HL-60/S4 treated with retinoic acid at 250 ng/mL for 4 days and 3 days (cell line): Measurements from ENCODE around the gene BMS1.

ENCODE experiments used
- in situ Hi-C: fragments of 300-500 bp; cut with MboI; formaldehyde crosslinking; loops from 2 replicates; pipeline ENCODE4 v1.7.0; 2022; ENCODE audit warnings: low sequenced_read_pairs

The BMS1 gene

DNA sequence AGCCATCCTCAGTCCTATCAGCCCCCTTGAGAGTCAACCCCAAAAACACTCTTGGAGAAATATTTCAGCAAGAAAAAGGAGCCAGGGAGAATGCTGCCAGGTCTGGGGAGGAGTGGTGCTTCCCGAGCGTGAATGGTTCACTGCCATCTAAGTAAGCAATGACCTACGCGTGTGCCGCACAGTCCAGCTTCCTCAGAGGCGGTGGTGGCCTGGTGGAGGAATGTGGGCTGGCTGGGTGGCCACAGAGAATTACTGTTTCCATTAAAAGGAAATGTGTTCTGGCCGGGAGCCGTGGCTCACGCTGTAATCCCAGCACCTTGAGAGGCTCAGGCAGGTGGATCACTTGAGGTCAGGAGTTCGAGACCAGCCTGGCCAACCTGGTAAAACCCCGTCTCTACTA is 77.4 kb downstream of the BMS1 start:
- in situ Hi-C loops: loop anchor here (25.0 kb wide), 1 partner anchor 252 kb away; no protein-coding TSS in a partner anchor

DNA sequence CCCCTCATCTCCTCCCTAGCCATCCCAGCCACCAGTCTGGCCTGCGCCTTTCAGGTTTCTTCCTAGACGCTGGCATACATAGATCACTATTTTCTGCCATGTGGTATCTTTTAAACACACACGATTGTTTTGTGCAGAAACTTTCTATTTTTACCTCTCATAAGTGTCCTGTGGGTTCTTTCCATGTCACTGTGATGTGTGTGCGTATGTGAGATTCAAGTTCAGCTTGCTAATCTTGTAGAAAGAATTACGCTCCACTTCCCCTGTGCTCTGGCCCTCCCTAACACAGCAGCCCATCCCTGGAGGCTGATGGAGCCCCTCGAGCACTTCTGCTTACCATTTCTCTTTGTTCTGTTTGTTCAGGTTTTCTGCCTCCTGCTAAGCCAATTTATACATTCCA is 80.2 kb downstream of the BMS1 start:
- in situ Hi-C loops: loop anchor here (25.0 kb wide), 1 partner anchor 250 kb away; no protein-coding TSS in a partner anchor

DNA sequence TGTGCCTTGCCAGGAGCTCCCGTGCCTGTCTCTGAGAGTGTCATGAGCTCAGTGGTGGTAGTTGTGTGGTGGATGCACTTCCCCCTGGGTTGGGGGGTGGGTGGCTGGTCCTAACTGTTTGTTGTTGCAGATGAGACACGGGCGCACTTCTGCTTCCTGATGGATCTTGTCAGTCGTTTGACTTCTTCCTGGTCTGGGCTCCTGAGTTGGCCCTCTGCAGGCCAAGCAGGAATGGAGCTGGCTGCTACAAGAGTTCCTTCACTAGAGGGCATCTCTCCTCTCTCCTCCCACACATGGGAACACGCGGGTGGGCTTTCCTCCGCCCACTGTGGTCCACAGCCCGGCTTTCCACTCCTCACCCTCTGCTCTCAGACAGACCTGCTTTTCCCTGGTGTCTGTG is 82.0 kb downstream of the BMS1 start:
- in situ Hi-C loops: loop anchor here (25.0 kb wide), 1 partner anchor 248 kb away; no protein-coding TSS in a partner anchor

DNA sequence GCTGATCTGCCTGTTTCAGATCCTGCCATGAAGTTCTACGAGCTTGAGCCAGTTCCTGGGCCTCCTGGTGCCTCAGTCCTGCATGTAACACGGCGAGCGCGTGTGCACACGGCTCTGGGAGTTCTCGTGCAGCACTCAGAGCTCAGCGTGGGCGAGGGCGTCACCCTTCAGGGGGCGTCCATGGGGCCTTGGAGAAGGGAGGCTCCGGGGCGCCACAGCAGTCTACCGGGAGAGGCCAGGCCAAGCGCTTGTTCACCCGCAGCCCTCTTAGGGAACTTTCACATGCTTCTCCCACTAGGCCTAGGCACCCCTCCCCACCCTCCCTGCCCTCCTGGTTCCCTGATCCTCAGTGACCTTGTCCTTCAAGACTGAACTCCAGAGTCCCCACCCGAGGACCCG is 83.1 kb downstream of the BMS1 start:
- in situ Hi-C loops: loop anchor here (25.0 kb wide), 1 partner anchor 247 kb away; no protein-coding TSS in a partner anchor

DNA sequence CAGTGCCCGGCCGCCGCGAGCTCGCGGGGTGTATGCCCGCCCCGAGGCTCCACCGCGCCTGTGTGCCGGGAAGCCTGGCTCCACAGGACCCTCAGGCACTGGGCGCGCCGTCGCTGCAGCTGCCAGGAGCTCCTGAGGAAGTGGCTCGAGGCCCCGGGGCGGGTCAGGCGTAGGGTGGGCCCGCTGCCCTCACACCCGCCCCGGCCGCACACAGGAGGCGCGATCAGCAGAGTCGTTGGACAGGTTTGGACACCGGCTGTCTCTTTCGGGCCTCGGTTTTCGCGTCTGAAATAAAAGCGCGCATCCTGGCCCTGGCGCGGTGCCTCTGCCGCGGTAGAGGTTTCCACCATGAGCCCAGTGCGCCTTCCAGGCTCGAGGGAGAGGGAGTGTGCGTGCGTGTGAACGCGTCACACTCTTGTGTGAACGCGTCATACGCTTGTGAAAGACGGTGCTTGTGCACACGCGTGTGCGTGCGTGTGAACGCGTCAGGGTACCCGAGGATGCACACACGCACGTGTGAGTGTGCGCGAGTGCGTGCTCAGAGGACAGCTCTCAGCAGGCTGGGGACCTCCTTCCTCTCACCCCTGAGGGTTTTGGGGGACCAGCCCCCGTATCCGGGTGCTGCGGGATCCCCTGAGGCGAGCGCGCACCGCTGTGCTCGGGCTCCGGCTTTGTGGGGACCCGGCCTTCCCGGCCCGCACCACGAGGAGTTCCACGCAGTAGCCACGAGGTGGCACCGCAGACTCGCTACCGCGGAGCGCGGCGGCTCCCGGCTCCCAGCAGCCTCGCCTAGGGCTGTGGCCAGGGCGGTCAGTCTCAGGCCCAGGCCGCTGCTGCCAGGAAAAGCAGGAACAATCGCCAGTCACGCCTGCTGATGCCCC is 83.8 kb downstream of the BMS1 start:
- in situ Hi-C loops: loop anchor here (25.0 kb wide), 1 partner anchor 246 kb away; no protein-coding TSS in a partner anchor

DNA sequence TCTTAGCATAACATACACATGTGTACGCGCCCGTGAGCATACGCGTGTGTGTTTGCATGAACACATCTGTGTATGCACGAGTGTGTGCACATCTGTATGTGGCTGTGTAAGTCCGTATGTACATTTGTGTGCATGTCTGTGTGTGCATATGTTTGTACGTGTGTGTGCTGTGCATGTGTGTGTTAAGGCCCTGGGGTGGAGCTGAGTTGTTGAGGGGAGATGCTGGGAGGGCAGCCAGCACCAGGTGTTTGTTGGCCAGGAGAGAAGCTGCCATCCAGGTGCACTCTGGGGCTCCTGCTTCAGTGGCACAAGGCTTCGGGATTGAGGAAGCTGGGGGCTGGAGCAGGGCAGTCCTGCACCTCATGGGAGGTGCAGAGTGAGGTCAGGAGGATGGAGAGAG is 85.0 kb downstream of the BMS1 start:
- in situ Hi-C loops: loop anchor here (25.0 kb wide), 1 partner anchor 245 kb away; no protein-coding TSS in a partner anchor

DNA sequence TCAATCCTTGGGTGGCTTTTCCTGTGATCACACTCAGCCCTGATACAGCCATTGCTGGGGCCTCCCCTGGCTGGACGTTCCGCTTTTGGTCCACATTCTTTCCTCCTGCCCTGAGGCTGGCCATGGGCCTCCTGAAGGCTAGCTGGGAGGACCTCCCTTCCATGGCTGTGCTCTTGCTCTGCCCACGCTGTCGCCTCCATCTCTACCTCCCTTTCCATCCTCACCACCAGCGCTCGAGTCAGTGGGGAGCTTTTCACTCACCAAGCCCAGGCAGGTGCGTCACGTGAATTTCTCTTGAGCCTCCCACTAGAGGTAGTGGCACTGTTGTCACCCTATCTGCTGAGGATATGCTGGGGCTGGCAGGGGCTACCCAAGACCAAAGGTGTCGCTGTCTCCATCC is 85.9 kb downstream of the BMS1 start:
- in situ Hi-C loops: loop anchor here (25.0 kb wide), 1 partner anchor 244 kb away; no protein-coding TSS in a partner anchor

DNA sequence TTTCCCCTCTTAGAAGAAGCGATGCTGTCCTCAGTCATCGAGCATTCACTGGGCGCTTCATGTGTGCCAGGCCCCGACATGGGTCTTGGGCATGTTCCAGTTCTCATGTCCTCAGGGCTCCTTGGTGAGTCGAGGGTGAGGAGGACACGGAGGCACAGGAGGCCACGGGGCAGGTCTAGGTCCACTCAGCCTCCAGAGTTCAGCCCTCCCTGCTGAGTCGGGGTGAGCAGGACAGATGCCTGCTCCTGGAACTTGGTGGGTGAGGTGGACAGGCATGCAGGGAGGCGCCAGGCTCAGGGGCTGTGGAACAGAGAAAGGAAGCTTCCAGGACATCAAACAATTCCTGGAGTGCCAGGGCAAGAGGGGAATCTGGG is 87.4 kb downstream of the BMS1 start:
- in situ Hi-C loops: loop anchor here (25.0 kb wide), 1 partner anchor 242 kb away; no protein-coding TSS in a partner anchor

DNA sequence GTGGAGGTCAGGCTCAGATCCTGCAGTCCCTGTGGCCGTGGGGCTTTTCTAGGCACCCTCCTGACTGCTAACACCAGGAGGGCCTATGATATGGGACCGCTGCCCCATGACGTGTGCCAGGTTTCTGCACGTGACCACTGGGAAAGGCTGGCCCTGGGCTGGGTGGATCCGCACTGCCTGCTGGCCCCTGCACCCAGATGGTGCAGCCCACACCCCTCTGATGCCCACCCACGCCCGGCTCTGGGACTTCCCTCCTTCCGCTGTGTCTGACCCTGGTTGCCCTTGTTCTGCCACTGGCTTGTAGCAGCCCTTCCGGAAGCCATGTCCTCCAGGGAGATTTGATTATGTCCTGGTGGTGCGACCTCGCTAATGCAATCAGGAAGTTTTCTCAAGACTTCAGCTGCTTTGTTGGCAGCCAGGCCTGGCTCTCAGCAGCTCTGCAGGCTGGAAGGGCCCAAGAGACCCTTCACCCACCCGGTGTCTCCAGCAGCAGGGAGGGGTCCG is 88.6 kb downstream of the BMS1 start:
- in situ Hi-C loops: loop anchor here (25.0 kb wide), 1 partner anchor 241 kb away; no protein-coding TSS in a partner anchor

DNA sequence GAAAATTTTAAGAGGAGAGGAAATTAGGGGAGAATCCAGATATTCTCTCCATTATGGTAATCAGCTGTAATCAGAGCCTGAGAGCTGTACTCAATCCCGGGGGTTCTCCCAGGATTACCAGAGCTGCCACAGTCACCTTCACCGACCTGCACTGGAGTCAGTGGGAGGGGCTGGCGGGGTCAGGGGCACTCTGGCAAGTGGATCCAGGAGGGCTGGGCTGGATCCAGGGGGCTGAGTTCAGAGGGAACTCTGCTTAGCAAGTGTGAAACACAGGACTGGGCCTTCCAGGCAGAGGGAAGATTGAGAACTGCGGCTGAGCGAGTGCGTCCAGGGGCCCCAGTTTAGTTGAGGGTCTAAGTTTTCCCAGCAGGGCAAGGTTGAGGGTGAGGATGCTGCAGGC is 89.2 kb downstream of the BMS1 start:
- in situ Hi-C loops: loop anchor here (25.0 kb wide), 1 partner anchor 240 kb away; no protein-coding TSS in a partner anchor

DNA sequence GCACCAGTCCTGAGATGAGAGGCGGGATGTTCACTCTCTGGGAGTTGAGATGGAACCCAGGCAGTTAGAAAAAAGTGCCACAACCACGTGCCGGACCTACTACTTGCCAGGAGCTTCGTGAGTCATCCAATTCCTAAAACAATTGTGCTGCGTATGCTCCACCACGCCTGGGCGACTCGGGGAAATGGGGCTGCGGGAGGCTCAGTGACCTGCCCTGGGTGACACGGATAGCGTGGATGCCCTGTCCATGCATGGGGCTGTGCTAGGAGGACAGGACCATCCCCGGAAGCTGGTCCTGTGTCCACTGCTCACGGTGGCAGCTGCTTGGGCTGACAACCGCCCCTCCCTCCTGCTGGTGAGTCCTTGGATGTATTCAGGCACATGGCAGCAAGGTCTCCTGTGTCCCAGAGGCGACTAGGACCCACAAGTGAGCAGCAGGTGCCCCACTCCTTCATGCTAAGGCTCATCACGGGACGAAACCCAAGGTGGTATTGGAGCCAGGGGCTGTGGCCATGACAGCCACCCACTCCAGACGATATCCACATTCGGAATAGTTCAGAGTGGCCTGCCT is 90.4 kb downstream of the BMS1 start:
- in situ Hi-C loops: loop anchor here (25.0 kb wide), 1 partner anchor 239 kb away; no protein-coding TSS in a partner anchor

DNA sequence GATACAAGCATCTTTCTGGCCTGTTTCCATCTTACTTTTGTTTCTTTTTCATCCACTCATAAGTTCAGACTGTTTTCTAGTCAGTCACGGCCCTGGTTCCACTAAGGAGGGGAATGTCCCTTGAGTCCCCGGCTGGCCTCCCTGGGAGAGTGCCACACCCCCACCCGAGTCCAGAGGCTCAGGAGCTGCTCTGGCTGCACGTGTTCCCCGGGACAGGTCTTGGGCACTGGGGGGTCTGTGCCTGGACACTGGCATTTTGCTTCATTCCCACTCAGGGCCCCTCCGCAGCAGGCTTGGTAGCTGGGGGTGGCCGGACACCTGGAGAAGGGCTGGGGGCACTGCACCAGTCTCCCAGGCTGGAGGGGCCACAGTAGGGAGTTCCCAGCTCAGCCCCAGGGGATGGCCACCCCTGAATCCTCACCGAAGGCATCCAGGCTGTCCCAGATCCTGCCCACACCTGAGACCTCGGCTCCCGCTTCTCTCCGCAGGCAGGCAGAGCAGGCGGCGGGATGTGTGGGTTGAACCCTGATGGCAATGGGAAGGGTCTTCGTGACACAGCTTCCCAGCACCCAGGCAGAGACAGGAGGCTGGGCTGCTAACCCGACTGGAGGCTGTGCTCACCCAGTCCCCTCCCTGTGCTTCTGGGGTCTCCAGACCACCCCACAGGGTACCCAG is 92.3 kb downstream of the BMS1 start:
- in situ Hi-C loops: loop anchor here (25.0 kb wide), 1 partner anchor 237 kb away; no protein-coding TSS in a partner anchor

DNA sequence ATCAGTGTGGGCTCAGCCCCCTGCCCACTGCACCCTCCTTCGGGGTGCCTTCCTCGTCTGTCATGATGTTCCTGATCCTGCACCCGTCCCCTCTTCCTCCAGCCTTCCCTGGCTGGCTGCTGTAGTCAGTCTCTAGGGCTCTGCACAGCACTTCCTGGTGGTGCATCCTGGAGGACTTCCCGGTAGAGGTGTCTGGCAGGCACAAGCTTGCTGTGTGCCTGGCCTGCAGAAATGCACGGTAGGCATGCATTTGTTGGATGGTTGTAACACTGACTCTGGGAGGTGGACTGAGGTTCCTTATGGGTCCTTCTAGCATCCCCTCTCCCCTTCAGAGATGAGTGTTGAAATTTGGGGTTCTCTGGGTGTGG is 92.8 kb downstream of the BMS1 start:
- in situ Hi-C loops: no loop called here

DNA sequence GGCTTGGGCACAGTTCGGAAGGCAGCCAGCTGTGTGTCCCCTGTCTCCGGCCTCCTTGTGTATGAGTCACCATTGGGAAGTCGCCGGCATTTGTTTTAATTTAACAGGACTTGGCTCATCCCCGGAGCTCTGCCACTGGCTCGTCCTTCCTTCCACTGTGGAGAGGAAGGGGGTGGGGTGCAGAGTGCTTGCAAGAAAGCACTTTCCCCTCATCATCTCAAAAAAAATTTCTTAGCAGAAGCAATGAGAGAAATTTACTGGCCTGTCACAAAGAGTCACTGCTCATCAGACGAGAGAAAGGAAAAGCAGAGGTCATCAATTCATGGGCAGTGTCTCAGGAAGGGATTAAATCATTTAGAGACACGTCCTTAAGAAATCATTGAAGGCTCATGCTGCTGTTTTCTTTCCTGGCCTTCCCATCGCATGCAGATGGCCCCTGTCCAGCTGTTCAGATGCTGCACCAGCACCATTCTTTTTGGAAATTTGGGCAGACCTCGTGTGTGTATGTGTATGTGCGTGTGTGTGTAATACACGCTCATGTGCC is 93.3 kb downstream of the BMS1 start:
- in situ Hi-C loops: no loop called here

DNA sequence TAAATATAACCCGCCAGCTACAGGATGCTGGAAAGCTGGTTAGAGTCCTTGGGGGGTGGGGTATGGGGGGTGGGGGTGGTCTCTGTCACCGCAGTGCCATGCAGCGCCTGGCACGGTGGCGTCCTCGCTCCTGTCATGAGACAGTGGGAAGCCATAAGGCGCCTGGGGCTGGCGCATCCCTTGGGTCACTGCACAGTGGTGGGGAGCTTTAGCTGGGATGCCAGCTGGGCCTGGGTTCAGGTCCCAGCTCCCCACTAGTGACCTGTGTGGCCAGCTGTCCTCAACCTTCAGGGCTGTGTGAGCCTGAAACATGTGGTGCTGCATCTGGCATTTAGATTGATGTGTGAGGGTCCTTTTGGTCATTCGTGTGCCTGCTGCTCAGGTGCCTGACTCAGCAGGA is 93.9 kb downstream of the BMS1 start:
- in situ Hi-C loops: no loop called here

DNA sequence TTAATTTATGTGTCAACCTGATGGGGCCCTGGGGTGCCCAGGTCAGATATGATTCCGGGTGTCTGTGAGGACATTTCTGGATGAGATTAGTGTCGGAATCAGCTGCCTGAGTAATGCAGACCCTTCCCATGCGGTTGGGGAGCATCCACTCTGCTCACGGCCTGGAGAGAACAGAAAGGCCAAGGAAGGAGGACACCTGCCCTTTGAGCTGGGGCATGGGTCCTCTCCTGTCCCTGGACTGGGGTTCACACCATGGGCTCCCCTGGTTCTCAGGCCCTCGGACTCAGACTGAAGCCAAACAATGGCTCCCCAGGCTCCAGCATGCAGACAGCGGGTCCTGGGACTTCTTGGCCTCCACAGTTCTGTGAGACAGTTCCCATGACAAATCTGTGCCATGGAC is 94.3 kb downstream of the BMS1 start:
- in situ Hi-C loops: no loop called here

DNA sequence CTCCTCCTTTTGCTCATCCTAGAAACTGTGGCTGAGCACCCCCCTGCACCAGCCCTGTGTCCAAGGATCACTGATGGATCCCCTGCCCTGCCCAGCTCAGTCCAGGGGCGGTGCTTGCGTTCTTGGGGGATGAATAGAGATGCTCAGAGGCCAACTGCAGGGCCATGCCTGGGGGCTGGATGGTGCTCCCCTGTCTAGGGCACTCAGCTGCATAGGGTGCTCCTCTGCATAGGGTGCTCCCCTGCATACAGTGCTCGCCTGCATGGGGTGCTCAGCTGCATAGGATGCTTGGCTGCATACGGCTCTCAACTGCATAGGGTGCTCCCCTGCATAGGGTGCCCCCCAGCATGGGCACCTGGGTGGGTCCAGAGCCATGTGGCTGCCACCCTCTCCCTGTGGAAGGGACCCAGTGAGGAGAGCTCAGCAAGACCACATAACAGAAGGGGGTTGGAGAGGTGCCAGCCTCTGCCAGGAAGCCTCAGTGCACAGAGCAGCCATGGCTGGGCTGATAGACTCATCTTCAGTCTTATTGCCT is 95.0 kb downstream of the BMS1 start:
- in situ Hi-C loops: no loop called here

DNA sequence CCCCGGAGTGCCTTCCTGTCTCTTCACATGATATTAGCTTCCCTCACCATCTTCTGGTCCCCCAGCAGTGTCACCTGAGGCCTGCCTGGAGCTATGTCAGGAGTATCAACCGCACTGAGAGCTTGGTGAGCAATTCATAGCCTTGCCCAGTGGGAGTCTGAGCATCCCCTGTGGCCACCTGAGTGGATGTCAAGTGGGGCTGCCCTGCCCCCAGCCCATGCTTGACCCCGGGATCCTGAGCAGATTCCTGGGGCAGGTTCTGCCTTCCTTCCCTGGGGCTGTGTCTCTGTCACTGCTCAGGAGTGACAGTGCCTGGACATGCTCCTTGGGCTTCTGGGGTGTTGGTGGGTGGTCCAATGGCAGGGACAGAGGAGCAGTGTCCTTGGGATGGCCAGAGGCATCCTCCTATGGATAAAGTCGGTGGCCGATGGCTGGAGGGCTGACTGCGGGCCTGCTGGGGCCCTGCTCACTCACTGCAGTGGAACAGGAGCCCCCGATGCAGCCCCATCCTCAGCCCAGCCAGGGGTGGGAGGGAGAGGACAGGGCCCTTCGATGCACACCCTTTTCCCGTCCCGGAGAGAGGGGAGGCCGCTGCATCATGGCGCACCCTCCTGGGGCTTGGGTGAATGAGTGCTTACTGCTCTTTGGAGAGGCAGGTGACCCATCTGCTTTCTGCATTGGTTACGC is 95.7 kb downstream of the BMS1 start:
- in situ Hi-C loops: no loop called here

DNA sequence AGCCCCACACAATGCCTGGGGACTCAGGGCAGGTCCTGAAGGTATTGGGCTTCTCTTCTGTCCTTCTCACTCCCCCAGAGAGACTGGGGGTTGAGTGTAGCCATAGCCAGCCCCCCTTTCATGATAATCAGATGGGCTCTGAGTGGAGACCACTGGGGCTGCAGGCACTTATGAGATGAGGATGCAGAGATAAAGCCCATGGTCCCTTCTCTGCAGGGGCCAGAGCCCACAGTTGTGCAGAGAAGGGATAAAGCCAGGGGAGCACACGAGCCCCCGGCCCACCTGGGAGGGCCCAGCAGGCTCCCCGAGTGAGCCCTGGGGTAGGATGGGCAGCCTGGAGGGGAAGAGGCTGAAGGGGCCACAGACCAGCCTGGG is 96.2 kb downstream of the BMS1 start:
- in situ Hi-C loops: no loop called here
